D721Med (cell line): Measurements from ENCODE around the gene DHH.

Source experiments
- DNase-seq: peaks from one replicate; pipeline ENCODE4 v3.0.0; 2011; ENCODE audit warnings: low spot score; ENCODE audit not compliant: insufficient read length
- FAIRE-seq: peaks from 2 replicates; lab custom pipeline; 2011; peaks lifted over from hg19 to GRCh38; lab: Jason Lieb, UNC
- CTCF ChIP-seq: IDR thresholded peaks from 2 replicates; pipeline ENCODE4 v1.5.1; 2012; ENCODE audit warnings: mild to moderate bottlenecking, control low read depth; ENCODE audit not compliant: insufficient read depth; ENCODE audit errors: missing control alignments

The DHH gene

GRCh38 chr12:49092816-49093406, 1.7 kb downstream of the DHH start:
- no peak for TF ChIP-seq CTCF
- DNase-seq (no peak), FAIRE-seq (no peak)

GRCh38 chr12:49092086-49092815, 2.4 kb downstream of the DHH start:
- DNase-seq (peak; percentile 75), FAIRE-seq (no peak)
- TF ChIP-seq CTCF = peak; percentile 40

- FAIRE-seq = no peak
- no peak for TF ChIP-seq CTCF
Measured at GRCh38 chr12:49091836-49092085, 2.8 kb downstream of the DHH start.

GRCh38 chr12:49091056-49091835, 3.4 kb downstream of the DHH start:
- FAIRE-seq = no peak
- TF ChIP-seq CTCF = no peak
- DNase-seq = no peak

More at GRCh38 chr12:49091836-49092085, 2.8 kb downstream of the DHH start:
- no peak for DNase-seq

GRCh38 chr12:49089821-49090773, 4.5 kb downstream of the DHH start:
- DNase-seq = no peak
- FAIRE-seq = no peak

GRCh38 chr12:49088932-49089330, 5.7 kb downstream of the DHH start:
- DNase-seq = no peak
- FAIRE-seq = no peak

More at GRCh38 chr12:49089821-49090773, 4.5 kb downstream of the DHH start:
- TF ChIP-seq CTCF = no peak

More at GRCh38 chr12:49088932-49089330, 5.7 kb downstream of the DHH start:
- TF ChIP-seq CTCF = no peak
